Activated T-cell treated with anti-CD3 and anti-CD28 coated beads, Interleukin-2, amount 50 U/mL, for 1 hour (primary cell): ENCODE data around the gene MED16.
"Not testable (repeated sequence)": the region's sequence is repeated elsewhere in the genome, so short reads cannot be mapped to it uniquely, and the experiment has no call there.

Source experiments
- DNase-seq: peaks from one replicate; pipeline ENCODE4 v3.0.0-alpha.2; 2020

The MED16 gene

GRCh38 chr19:869245-870177 is 23.5 kb downstream of the MED16 start:
- no peak for DNase-seq

GRCh38 chr19:868458-869244 is 24.3 kb downstream of the MED16 start:
- no peak for DNase-seq

GRCh38 chr19:867855-868457 is 25.0 kb downstream of the MED16 start:
- no peak for DNase-seq

GRCh38 chr19:867301-867793 is 25.6 kb downstream of the MED16 start:
- no peak for DNase-seq

GRCh38 chr19:866769-867300 is 26.2 kb downstream of the MED16 start:
- DNase-seq, result no peak

- peak; percentile 29 for DNase-seq
Measured at GRCh38 chr19:863315-863620, 29.7 kb downstream of the MED16 start.

- peak; percentile 83 for DNase-seq
Measured at GRCh38 chr19:862581-863314, 30.2 kb downstream of the MED16 start.

GRCh38 chr19:861756-862580 is 31.0 kb downstream of the MED16 start:
- peak; percentile 76 for DNase-seq

- DNase-seq, result no peak
Measured at GRCh38 chr19:861141-861755, 31.7 kb downstream of the MED16 start.

GRCh38 chr19:858868-859843 is 33.8 kb downstream of the MED16 start, which contains the start of gene CFD:
Gene CFD, plus strand, starts transcription at chr19:859664. Its CDS starts 26 bp downstream, at chr19:859690.
- no peak for DNase-seq

- no peak for DNase-seq
Measured at GRCh38 chr19:858284-858683, 34.7 kb downstream of the MED16 start.

- no peak for DNase-seq
Measured at GRCh38 chr19:855566-856120, 37.3 kb downstream of the MED16 start.

- DNase-seq, result no peak
Measured at GRCh38 chr19:855142-855541, 37.8 kb downstream of the MED16 start.

GRCh38 chr19:854549-854948 is 38.4 kb downstream of the MED16 start:
- DNase-seq, result no peak

GRCh38 chr19:853614-854220 is 39.3 kb downstream of the MED16 start:
- not testable (repeated sequence) for DNase-seq

- DNase-seq, result no peak
Measured at GRCh38 chr19:853014-853585, 39.9 kb downstream of the MED16 start.

GRCh38 chr19:852136-853013 is 40.6 kb downstream of the MED16 start, which contains the start of gene ELANE:
Gene ELANE, plus strand, starts transcription at chr19:852303. Its CDS starts 26 bp downstream, at chr19:852329.
- no peak for DNase-seq
